ENCODE data around the gene TRIB2.

The TRIB2 gene

GRCh38 chr2:12766421-12766879 is 49.7 kb downstream of the TRIB2 start:
- Histone ChIP-seq H4K20me1 (ENCODE audit: insufficient read depth, low read length) (no peaks in the 10 kb centered on the region), H3K36me3 (replicated peaks; ENCODE audit: low read depth, low read length) (no peaks in the 10 kb centered on the region), H2AFZ (ENCODE audit: low read depth, low read length) (no peak overlapping the region), H3K79me2 (ENCODE audit: low read length) (no peaks in the 10 kb centered on the region), H3K9ac (ENCODE audit: low read length) (no peak overlapping the region), H3K27ac (ENCODE audit: low read length) (no peak overlapping the region), H3K4me3 (ENCODE audit: low read length) (no peak overlapping the region), H3K4me2 (ENCODE audit: low read length) (no peak overlapping the region), H3K9me3 (ENCODE audit: insufficient read depth, low read length) (no peaks in the 10 kb centered on the region), H3K4me1 (ENCODE audit: low read length) (no peaks in the 10 kb centered on the region), H3K27me3 (ENCODE audit: low read depth, low read length) (peaks cover 19% of the 10 kb centered on the region)
- TF ChIP-seq EZH2phosphoT487 (IDR thresholded peaks at IDR 0.05; ENCODE audit: low read depth) (no peak), CTCF (IDR thresholded peaks at IDR 0.05; ENCODE audit: low read depth, low read length) (no peak)

- Histone ChIP-seq H3K27ac (ENCODE audit: low read length) (no peak overlapping the region), H3K4me2 (ENCODE audit: low read length) (no peak overlapping the region), H3K9me3 (ENCODE audit: insufficient read depth, low read length) (no peaks in the 10 kb centered on the region), H2AFZ (ENCODE audit: low read depth, low read length) (no peak overlapping the region), H3K79me2 (ENCODE audit: low read length) (no peaks in the 10 kb centered on the region), H3K9ac (ENCODE audit: low read length) (no peak overlapping the region), H4K20me1 (ENCODE audit: insufficient read depth, low read length) (no peaks in the 10 kb centered on the region), H3K36me3 (replicated peaks; ENCODE audit: low read depth, low read length) (no peaks in the 10 kb centered on the region), H3K4me1 (ENCODE audit: low read length) (no peaks in the 10 kb centered on the region), H3K27me3 (ENCODE audit: low read depth, low read length) (peaks cover 19% of the 10 kb centered on the region), H3K4me3 (ENCODE audit: low read length) (no peak overlapping the region)
- TF ChIP-seq EZH2phosphoT487 (IDR thresholded peaks at IDR 0.05; ENCODE audit: low read depth) (no peak), CTCF (IDR thresholded peaks at IDR 0.05; ENCODE audit: low read depth, low read length) (no peak)
Observed at GRCh38 chr2:12767541-12767940, 50.8 kb downstream of the TRIB2 start.

- Histone ChIP-seq H3K9me3 (ENCODE audit: insufficient read depth, low read length) (no peaks in the 10 kb centered on the region), H4K20me1 (ENCODE audit: insufficient read depth, low read length) (no peaks in the 10 kb centered on the region), H3K27ac (ENCODE audit: low read length) (no peak overlapping the region), H3K4me2 (ENCODE audit: low read length) (no peak overlapping the region), H3K79me2 (ENCODE audit: low read length) (no peaks in the 10 kb centered on the region), H3K36me3 (replicated peaks; ENCODE audit: low read depth, low read length) (no peaks in the 10 kb centered on the region), H3K4me3 (ENCODE audit: low read length) (no peak overlapping the region), H3K9ac (ENCODE audit: low read length) (no peak overlapping the region), H3K27me3 (ENCODE audit: low read depth, low read length) (peaks cover 19% of the 10 kb centered on the region), H3K4me1 (ENCODE audit: low read length) (no peaks in the 10 kb centered on the region), H2AFZ (ENCODE audit: low read depth, low read length) (no peak overlapping the region)
- TF ChIP-seq EZH2phosphoT487 (IDR thresholded peaks at IDR 0.05; ENCODE audit: low read depth): no peak
- no peak for TF ChIP-seq CTCF (IDR thresholded peaks at IDR 0.05; ENCODE audit: low read depth, low read length)
Observed at GRCh38 chr2:12767996-12768624, 51.4 kb downstream of the TRIB2 start.

GRCh38 chr2:12769492-12770105 is 52.9 kb downstream of the TRIB2 start:
- Histone ChIP-seq H3K36me3 (replicated peaks; ENCODE audit: low read depth, low read length) (no peaks in the 10 kb centered on the region), H3K4me2 (ENCODE audit: low read length) (no peak overlapping the region), H3K27me3 (ENCODE audit: low read depth, low read length) (peaks cover 19% of the 10 kb centered on the region), H3K79me2 (ENCODE audit: low read length) (no peaks in the 10 kb centered on the region), H3K4me1 (ENCODE audit: low read length) (no peaks in the 10 kb centered on the region), H3K9ac (ENCODE audit: low read length) (no peak overlapping the region), H3K9me3 (ENCODE audit: insufficient read depth, low read length) (no peaks in the 10 kb centered on the region), H2AFZ (ENCODE audit: low read depth, low read length) (no peak overlapping the region), H3K4me3 (ENCODE audit: low read length) (no peak overlapping the region), H3K27ac (ENCODE audit: low read length) (no peak overlapping the region), H4K20me1 (ENCODE audit: insufficient read depth, low read length) (no peaks in the 10 kb centered on the region)
- TF ChIP-seq EZH2phosphoT487 (IDR thresholded peaks at IDR 0.05; ENCODE audit: low read depth) (no peak), CTCF (IDR thresholded peaks at IDR 0.05; ENCODE audit: low read depth, low read length) (no peak)

All from OCI-LY3 (cell line).